GM12872 (cell line): ENCODE measurements around the gene EML2.

ENCODE experiments used
- TF ChIP-seq, protein P1 (sequence below): IDR thresholded peaks from 3 replicates; pipeline ENCODE4 v1.5.1; 2011; ENCODE audit warnings: low read depth, mild to moderate bottlenecking, low read length, moderate library complexity; ENCODE audit not compliant: insufficient read depth

EML2 gene

DNA sequence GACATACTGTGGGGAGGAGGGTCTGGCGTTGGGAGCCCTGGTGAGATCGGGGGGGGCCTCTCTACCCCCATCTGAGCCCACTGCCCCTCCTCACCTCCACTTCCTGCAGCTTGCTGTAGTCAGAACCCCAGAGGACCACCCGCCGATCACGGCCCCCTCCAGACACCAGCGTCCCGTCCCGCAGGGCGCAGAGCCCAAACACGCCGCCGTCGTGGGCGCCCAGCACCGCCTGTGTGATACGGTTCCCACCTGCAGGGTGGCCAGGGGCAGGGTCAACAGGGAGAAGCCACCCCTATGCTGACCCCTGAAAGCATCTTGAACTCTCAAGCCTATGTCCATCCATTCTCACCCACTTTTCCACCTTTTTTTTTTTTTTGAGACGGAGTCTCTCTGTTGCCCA is 17.8 kb downstream of the EML2 start:
- TF ChIP-seq, protein P1, sequence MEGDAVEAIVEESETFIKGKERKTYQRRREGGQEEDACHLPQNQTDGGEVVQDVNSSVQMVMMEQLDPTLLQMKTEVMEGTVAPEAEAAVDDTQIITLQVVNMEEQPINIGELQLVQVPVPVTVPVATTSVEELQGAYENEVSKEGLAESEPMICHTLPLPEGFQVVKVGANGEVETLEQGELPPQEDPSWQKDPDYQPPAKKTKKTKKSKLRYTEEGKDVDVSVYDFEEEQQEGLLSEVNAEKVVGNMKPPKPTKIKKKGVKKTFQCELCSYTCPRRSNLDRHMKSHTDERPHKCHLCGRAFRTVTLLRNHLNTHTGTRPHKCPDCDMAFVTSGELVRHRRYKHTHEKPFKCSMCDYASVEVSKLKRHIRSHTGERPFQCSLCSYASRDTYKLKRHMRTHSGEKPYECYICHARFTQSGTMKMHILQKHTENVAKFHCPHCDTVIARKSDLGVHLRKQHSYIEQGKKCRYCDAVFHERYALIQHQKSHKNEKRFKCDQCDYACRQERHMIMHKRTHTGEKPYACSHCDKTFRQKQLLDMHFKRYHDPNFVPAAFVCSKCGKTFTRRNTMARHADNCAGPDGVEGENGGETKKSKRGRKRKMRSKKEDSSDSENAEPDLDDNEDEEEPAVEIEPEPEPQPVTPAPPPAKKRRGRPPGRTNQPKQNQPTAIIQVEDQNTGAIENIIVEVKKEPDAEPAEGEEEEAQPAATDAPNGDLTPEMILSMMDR, result no peak

DNA sequence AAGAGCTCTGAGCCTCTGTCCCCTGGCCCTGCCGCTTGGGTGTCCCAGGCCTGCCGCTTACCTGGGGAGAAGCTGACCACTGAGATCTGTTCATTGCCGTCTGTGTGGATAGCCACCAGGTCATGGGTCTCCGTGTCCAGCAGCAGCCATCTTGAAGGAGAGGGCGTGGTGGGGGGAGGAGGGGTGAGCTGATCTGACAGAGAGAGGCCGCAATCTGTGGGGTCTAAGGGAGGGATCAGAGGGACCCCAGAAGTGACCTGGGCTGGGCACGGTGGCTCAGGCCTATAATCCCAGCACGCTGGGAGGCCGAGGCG is 22.5 kb downstream of the EML2 start:
- TF ChIP-seq, protein P1, result no peak

DNA sequence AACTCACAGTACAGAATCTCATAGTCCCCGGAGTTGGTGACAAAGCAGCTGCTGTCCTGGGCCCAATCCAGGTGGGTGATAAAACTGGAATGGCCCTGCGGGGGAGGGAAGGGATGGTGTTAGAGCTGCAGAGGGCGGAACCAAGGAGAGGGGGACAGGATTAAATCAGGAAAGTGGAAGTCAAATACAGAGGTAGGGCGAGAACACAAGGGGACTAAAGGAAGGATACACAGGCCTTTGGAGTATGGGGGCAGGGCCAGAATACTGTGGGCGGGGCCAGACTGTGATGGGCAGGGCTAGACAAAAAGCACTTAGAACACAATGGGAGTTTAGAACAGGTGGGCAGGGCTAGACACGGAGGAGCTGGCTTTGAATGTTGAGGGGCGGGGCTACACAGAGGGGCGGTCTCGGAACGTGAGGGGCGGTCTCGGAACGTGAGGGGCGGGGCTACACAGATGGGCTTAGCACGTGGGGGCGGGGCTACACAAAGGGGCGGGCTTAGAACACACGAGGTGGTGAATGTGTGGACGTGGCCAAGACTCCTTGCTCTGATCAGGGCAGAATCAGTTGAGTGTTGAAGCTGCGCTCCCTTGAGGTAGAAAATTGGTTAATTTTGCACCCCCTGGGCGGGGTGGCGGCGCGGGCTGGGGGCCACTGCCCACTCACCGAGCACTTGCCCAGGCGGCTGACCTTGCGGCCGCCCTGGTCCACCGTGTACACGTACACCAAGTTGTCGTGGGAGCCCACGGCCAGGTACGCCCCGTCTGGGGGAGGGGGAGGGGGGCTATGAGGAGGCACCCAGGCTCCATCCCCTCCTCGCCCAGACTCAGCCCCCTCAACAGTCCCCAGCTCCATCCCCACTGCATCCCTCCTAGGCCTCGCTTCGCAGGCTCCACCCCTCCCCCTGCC is 23.1 kb downstream of the EML2 start:
- TF ChIP-seq, protein P1, result no peak

DNA sequence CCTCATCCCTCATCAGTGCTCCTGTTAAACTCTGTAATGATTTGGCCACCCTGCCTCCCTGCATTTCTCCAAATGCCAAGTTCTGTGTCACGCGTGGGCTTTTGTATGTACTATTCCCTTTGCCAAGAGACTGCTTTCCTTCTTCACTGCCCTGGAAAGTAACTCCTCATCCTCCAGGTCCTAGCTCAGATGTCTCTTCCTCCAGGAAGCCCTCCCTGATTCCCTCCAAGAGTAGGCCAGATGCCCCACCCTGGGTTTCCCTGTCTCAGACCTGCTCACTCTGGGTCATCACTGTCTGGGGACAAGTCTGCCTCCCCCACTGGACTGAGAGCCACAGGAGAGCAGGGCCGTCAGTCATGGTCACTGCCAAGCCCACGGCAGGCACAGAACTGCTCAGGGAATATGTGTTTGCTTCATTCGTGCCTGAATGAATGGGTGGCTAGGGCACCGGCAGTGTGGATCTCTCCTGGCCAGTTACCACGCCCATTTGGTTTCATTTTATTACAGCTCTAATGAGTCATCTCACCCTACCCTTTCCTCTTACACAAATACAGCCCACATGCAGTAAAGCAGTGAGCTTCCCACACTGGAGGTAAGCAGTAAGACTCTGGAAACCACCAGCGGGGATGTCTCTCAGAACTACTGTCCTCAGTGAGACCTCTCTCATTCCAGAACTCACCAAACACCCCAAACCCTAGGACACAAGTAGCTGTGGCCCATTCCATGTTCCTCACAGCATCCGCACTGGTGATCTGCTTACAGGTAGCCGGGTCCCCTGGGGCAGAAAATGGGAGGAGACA is 25.1 kb downstream of the EML2 start:
- TF ChIP-seq, protein P1, result no peak

DNA sequence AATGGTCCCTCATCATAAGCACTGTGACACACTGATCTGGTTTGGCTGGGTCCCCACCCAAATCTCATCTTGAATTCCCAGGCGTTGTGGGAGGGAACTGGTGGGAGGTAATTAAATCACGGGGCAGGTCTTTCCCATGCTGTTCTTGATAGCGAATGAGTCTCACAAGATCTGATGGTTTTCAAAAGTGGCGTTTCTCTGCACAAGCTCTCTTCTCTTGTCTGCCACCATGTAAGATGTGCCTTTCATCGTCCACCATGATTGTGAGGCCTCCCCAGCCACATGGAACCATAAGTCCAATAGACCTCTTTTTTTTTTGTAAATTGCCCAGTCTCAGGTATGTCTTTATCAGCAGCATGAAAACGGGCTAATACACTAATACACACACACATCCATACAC is 30.2 kb downstream of the EML2 start:
- TF ChIP-seq, protein P1, result no peak

DNA sequence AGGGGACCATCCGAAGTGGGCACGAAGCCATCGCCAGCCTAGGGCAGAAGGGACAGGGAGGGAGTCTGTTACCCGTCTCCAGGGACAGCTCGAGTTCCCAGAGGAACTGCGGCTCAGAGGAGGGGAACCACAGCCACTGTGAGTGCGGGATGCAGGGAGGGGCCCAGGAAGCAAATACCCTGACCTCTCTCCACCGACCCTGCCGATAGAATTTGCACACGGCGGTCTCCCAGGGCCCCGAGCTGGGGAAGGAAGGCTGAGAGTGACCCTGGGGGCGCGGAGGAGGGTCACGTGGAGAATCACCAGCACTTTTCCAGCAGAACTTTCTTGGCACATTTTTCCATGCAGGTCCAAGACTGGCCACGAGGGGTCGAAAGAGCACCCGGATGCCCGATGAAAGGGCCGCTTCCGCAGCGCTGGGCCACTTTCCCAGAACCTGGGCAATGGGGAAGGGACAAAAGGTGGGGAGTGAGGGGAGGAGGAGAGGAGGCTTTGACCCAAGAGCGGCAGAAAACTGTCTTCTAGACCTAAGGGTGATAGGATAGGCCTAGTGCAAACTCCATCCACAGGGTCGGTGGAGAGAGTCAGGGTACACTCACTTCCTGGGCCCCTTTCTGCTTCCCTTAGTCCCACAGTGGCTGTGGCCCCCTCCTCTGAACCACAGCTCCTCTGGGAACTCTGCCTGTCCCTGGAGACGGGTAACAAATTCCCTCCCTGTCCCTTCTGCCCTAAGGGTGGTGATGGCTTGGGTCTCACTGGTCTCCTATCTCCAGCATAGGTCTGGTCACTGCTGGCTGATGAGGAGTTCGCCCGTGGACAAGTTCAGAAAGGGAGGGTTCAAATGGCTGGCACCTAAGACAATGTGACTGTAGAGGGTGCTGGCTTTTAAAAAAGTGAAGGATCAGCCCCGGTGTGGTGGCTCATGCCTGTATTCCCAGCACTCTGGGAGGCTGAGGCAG is 31.8 kb downstream of the EML2 start:
- TF ChIP-seq, protein P1, result peak; percentile 93
